HG02798 (cell line): Measurements from ENCODE around the gene SLC25A10.
A peak's percentile ranks its signal among the peaks of the same experiment; 100 is the strongest.

ENCODE experiments used
- ATAC-seq: cut with Tn5 transposase; IDR thresholded peaks from one replicate; pipeline ENCODE4 v1.9.1; 2021; ENCODE audit warnings: mild to moderate bottlenecking; ENCODE audit not compliant: unreplicated experiment, poor library complexity

Gene SLC25A10

DNA sequence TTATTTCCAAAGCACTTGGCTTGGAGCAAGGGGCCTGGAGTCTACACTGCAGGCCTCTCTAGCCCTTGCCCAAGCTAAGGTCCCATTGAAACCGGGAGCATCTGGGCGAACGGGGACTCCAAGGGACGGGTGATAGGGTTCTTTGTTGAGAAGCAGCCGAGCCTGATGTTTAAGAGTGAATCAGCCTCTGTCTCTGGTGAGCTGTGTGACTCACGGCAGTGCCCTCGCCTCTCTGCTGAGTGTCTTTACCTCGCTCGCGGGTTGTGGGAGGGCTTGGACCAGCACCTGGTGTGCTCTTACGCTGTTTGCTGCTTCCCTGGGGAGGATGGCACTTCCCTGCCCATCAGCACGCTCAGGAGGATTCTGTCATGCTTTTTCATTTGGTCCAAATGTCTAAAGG is 27.0 kb upstream of the SLC25A10 start:
- ATAC-seq, result no peak

DNA sequence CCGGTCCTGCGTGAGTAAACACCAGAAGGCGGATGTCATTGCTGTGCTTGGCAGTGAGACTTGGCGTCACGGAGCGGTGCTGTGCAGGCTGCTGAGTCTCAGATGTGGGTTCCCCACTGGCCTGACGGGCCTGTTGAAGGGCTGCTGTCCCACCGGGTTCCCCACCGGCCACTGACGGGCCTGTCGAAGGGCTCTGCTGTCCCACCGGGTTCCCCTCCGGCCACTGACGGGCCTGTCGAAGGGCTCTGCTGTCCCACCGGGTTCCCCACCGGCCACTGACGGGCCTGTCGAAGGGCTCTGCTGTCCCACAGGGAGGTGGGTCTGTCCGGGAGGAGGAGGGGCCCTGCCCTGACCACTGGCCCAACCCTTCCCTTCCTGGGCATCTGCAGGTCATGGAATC is 25.5 kb upstream of the SLC25A10 start:
- ATAC-seq, result no peak

DNA sequence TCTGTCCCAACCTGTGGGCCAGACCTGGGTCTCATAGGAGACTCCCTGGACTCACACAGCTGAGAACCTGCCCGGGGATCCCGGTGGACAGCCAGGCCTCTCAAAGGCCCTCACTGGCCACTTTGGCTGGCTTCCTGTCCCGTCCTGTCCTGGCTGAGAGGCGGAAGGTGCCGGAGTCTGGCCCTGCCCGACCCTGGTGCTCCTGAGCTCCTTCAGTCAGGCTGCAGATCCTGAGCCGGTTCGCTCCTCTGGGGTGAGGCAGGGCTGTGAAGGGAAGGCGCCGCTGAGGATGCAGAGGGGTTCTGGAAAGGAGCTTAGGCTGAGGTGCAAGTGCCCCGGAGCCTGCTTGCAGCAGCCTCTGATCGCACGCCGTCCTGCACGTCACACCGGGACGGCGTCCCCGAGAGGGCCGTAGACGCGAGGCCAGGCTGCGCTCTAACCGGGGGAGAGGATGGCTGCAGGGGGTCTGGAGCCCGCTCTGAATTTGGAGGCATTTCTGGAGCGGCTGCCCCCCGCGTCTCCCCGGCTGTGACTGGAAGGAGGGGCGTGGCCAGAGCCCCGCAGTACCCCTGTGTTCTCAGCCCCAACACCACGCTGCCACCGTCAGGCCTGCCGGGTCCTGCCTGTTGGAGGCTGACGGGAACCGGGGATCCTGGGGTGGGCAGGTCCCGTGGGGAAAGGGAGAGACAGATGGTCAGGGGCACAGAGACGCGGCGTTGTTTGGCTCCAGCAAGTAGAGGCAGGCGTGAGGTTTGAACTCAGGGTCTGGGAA is 24.1 kb upstream of the SLC25A10 start:
- no peak for ATAC-seq

DNA sequence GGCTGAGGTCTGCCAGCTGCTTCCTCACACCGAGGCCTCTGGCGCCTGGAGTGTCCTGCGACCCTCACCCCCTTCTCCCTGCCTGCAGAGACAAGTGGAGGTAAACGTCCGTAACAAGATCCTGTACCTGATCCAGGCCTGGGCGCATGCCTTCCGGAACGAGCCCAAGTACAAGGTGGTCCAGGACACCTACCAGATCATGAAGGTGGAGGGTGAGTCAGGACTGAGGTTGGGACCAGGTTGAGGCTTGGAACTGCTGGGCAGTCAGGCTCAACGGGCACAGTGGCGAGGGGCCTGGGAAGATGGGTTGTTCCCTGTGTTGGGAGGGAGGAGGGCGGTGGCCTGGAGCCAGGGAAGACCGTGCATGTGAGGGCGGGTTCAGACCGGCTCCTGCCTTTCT is 23.5 kb upstream of the SLC25A10 start:
- ATAC-seq, result no peak

DNA sequence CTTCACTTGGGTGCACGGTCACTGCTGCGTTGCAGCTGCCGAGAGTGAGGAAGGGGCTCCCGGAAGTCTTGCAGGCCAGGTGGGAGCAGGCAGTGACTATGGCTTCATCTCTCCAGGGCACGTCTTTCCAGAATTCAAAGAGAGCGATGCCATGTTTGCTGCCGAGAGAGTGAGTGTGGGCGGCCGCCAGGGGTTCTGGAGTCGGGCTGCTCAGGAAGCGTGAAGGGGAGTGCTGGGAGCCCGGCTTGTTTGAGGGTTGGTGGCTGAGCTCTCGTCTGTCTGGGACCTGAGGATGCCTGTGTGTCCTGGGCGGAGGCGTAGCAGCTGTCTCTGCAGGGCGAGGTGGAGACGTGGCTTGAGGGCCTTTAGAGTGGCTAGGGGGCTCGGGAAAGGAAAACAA is 22.0 kb upstream of the SLC25A10 start:
- ATAC-seq, result no peak

DNA sequence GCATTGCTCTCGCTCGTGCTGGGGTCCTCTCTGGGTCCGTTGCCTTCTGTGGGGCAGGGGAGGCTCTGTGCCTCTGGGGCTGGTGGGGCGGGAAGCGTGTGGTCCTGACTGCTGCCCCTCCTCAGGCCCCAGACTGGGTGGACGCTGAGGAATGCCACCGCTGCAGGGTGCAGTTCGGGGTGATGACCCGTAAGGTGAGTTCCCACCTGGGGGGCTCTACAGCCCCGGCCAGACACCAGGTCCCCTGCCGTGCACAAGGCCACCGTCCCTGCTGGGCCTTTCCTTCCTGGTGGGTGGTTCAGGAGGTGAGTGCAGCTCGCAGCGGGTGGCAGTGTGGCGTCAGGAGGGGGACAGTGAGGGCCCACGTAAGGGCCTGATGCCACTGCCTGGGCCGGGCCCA is 21.5 kb upstream of the SLC25A10 start:
- ATAC-seq, result no peak

DNA sequence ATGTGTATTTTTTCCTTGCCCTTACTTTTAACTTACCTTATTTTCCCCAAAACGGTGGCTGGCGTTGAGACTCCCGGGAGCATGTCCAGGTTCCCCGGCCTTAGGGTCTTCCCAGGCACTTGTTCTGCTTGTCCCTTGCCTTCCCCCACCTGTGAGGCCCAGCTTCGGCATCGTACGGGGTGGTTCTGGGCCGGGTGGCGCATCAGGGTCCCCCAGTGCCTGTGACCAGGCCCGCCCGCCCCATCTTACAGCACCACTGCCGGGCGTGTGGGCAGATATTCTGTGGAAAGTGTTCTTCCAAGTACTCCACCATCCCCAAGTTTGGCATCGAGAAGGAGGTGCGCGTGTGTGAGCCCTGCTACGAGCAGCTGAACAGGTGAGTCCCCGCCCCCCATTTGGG is 20.9 kb upstream of the SLC25A10 start:
- no peak for ATAC-seq

DNA sequence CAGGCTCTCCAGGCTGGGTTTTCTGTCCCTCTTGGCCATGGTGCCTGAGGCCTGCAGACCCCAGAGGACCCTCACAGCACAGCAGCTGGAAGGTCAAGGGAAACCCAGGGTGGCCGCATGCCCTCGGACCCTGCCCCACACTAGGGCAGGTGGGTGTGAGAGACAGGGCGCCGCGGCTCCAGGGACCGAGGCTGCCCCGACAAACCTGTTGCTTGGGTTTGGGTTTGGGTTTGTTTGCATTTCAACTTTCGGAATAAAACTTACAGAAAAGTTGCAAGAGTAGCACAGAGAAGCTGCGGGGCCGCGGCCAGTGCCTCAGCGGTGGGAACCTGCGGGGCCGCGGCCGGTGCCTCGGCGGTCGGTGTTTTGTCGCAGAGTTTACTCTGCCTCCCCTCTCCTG is 20.5 kb upstream of the SLC25A10 start:
- no peak for ATAC-seq

DNA sequence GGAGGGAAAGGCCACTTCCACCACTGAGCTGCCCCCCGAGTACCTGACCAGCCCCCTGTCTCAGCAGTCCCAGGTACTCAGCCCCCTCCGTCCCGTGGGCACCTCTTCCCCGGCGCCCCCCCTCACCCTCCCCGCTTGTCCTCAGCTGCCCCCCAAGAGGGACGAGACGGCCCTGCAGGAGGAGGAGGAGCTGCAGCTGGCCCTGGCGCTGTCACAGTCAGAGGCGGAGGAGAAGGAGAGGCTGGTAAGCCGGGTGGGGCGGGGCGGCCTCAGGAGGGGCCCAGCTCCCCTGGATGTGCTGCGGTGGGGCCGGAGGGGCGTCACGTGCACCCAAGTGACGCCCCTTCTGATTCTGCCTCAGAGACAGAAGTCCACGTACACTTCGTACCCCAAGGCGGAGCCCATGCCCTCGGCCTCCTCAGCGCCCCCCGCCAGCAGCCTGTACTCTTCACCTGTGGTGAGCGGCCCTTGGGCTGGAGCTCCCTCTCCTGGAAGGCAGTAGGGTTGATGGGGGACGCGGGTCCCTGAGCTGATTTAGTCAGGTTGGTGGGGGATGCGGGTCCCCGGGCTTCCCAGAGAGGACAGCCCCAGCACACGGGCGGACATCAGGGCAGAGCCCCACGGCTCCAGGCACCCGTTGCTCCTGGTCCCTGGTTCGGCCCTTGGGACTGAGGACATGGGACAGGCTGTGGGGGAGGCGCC is 18.4 kb upstream of the SLC25A10 start:
- ATAC-seq, result no peak

DNA sequence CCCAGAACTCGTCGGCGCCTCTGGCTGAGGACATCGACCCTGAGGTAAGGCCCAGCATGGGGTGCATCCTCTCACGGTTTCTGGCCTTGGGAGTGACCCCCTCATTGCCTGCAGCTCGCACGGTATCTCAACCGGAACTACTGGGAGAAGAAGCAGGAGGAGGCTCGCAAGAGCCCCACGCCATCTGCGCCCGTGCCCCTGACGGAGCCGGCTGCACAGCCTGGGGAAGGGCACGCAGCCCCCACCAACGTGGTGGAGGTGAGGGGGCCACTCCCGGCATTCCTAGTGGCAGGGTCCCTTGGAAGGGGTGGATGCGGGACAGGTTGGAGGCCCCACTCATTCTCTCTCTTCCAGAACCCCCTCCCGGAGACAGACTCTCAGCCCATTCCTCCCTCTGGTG is 17.3 kb upstream of the SLC25A10 start:
- no peak for ATAC-seq

DNA sequence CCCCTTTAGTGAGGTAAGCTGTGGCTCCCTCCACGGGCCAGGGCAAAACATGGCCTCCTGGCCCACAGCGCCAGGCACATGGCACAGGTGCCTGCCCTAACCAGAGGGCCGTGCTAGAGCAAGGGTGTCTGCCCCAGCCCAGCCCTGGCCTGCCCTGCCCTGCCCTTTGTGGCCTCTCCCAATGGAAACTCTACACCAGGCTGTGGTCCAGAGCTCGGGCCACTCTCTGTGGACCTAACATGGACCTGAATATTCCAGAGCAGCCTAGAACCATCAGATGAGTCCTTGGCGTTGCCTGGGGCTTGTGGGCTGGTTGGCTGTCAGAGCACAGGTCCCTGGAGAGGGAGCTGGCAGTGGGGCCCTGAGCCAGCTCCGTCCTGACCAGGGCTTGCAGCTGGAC is 16.9 kb upstream of the SLC25A10 start:
- ATAC-seq, result no peak

DNA sequence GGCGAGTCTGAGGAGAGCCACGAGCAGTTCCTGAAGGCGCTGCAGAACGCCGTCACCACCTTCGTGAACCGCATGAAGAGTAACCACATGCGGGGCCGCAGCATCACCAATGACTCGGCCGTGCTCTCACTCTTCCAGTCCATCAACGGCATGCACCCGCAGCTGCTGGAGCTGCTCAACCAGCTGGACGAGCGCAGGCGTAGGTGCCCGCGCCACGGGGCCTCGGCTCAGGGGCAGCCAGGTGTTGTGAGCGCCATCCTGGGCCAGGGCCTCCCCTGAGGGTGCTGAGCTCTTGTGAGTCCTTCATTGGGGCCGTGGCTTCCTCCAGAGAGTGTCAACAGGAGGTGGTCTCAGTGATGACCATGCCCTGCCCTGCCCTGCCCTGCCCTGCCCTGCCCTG is 16.3 kb upstream of the SLC25A10 start:
- ATAC-seq, result no peak

DNA sequence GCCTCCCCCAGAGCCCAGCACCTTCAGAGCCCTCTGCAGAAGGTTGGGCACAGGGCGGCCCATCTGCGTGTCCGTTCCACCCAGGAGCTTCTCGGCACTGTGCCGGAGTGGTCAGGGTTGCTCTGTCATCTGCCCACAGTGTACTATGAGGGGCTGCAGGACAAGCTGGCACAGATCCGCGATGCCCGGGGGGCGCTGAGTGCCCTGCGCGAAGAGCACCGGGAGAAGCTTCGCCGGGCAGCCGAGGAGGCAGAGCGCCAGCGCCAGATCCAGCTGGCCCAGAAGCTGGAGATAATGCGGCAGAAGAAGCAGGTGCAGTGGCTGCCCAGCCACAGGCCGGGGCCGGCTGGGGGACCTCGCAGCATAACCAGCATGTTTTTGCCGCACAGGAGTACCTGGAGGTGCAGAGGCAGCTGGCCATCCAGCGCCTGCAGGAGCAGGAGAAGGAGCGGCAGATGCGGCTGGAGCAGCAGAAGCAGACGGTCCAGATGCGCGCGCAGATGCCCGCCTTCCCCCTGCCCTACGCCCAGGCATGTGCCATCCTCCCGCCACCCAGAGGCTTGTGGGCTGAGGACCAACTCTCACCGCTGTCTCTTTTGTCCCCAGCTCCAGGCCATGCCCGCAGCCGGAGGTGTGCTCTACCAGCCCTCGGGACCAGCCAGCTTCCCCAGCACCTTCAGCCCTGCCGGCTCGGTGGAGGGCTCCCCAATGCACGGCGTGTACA is 15.7 kb upstream of the SLC25A10 start:
- ATAC-seq, result no peak

DNA sequence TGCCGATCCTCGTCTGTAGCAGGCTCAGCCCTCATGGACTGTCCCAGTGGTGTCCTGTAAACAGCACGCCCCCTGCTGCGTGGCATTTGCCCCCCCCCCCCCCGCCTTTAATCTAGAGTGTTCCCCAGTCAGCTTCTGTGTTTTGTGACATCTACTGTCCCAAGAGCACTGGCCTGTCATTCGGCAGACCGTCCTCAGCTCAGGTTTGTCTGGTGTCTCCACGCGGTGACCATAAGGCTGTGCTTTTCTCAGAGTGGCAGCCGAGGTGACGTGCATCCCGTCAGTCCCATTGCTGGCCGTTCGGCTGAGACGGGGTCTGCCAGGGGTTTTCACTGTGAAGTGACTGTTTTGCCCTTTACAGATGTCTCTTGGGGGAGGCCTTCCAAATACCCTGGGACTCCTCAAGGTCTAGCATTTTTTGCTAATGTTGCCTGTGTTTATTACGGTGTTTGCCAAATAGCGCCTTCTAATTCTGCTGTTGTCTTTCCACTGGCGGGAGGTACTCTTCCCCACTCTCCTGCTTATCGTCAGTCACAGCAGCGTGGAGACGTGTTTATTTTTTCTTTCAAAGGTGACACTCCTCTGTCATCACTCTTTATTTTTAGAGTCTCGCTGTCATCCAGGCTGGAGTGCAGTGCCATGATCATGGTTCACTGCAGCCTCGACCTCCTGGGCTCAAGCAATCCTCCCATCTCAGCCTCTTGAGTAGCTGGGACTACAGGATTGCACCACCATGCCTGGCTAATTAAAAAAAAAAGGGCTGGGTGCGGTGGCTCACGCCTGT is 14.6 kb upstream of the SLC25A10 start:
- no peak for ATAC-seq

DNA sequence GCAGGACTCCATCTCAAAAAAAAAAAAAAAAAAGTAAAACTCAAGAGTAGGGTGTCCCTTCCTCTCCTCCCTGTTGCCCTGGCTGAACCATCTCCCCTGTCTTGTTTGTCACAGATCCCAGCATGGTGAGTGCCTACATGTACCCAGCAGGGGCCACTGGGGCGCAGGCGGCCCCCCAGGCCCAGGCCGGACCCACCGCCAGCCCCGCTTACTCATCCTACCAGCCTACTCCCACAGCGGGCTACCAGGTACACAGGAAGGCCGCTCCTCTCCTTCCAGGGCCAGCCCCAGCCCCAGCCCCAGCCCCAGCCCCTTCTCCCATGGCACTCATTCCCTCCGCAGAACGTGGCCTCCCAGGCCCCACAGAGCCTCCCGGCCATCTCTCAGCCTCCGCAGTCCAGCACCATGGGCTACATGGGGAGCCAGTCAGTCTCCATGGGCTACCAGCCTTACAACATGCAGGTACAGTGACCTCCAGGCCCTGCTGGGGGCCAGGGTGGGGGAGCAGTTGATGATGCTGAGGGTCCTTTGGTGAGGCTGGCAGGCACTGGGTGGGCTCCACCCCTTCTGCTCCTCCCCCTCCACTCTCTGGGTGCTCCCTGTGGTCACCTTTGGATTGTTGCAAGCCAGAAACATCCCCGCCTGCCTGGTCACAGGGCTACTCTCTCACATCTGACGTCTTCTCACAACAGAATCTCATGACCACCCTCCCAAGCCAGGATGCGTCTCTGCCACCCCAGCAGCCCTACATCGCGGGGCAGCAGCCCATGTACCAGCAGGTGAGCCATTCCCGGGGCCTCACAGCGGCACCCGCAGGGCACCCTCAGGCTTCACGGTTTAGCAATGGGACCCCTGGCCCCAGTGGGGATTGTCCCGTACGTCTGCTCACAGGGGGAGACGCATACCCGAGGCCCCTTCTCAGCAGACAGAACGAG is 11.5 kb upstream of the SLC25A10 start:
- ATAC-seq, result no peak

DNA sequence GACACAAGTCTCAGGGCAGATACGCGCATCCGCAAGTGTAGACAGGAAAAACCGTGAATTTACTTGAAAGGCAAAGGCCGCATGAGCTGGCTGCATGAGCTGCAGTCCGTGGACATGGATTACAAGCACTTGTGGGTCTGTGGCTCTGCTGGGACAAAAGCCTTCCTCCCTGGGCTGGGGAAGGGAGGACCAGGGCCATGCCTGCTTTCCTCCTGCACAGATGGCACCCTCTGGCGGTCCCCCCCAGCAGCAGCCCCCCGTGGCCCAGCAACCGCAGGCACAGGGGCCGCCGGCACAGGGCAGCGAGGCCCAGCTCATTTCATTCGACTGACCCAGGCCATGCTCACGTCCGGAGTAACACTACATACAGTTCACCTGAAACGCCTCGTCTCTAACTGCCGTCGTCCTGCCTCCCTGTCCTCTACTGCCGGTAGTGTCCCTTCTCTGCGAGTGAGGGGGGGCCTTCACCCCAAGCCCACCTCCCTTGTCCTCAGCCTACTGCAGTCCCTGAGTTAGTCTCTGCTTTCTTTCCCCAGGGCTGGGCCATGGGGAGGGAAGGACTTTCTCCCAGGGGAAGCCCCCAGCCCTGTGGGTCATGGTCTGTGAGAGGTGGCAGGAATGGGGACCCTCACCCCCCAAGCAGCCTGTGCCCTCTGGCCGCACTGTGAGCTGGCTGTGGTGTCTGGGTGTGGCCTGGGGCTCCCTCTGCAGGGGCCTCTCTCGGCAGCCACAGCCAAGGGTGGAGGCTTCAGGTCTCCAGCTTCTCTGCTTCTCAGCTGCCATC is 10.6 kb upstream of the SLC25A10 start:
- no peak for ATAC-seq

DNA sequence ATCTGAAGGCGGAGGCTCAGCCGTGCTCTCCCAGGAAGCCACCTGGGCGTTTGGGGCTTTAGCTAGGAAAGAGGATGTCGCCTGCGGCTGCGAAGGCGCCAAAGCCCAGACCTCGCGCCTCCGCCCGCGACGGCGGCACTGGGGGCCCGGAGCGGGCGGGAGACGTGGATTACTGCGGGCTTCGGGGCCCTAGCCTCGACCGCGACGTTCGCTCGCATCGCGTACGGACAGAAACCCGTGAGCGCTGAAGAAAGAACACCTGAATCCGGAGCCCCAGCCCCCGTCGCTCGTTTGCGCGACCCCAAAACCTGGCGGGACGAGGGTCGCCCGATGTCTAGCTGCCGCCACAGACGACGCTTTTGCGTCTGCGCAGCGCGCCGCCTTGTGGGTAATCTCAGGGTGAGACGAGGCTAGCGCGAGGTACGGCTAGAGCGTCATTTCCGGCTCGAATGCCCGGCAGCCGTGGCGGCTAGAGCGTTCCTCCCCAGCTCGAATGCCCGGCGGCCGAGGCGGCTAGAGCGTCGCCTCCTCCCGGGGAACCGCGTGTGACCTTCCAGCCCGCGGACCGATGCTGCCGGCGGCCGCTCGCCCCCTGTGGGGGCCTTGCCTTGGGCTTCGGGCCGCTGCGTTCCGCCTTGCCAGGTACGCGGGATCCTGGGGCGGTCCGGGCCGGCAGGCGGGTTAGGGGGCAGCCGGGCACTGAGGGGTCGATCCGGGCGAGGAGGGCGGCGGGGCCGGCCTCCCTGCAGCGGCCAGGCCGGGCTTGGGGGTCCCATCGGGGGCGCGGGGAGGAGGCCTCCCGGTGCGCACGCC is 8.9 kb upstream of the SLC25A10 start, which contains the start of gene MRPL12:
Gene MRPL12, plus strand, starts transcription at position 434 of the 813 bp plus-strand sequence. Its CDS starts 135 bp downstream, at position 569.
- peak; percentile 89 for ATAC-seq
